Hematopoietic multipotent progenitor cell treated with erythropoietin and hydrocortisone succinate and interleukin-3 and kit ligand, for 15 days (in vitro differentiated cells): ENCODE results near the gene RPS6KL1.

Experiments
- DNase-seq: peaks from one replicate; pipeline ENCODE4 v3.0.0-alpha.2; 2015; ENCODE audit warnings: low spot score

Gene RPS6KL1

GRCh38 chr14:74886001-74886400 is 37.1 kb downstream of the RPS6KL1 start:
- DNase-seq, result no peak

- DNase-seq, result peak; percentile 70
Observed at GRCh38 chr14:74882103-74882920, 40.7 kb downstream of the RPS6KL1 start.

GRCh38 chr14:74881431-74882102 is 41.5 kb downstream of the RPS6KL1 start, which contains the start of gene DLST:
TSS of gene DLST (plus strand) at chr14:74881916. CDS start at chr14:74881954, 38 bp downstream.
- DNase-seq, result peak; percentile 88

GRCh38 chr14:74879427-74880182 is 43.5 kb downstream of the RPS6KL1 start:
- DNase-seq, result no peak

GRCh38 chr14:74875941-74876913 is 46.8 kb downstream of the RPS6KL1 start, which contains the start of gene PROX2:
TSS of gene PROX2 (minus strand) at chr14:74876145. CDS start at chr14:74863834, 12,311 bp downstream.
- DNase-seq, result no peak

GRCh38 chr14:74875204-74875603 is 47.9 kb downstream of the RPS6KL1 start:
- no peak for DNase-seq

GRCh38 chr14:74871819-74872218 is 51.2 kb downstream of the RPS6KL1 start:
- no peak for DNase-seq

GRCh38 chr14:74868739-74869138 is 54.3 kb downstream of the RPS6KL1 start:
- no peak for DNase-seq

- no peak for DNase-seq
Observed at GRCh38 chr14:74867673-74868072, 55.4 kb downstream of the RPS6KL1 start.

GRCh38 chr14:74866708-74867389 is 56.2 kb downstream of the RPS6KL1 start:
- no peak for DNase-seq

GRCh38 chr14:74865156-74865555 is 57.9 kb downstream of the RPS6KL1 start:
- no peak for DNase-seq

- no peak for DNase-seq
Observed at GRCh38 chr14:74864198-74864597, 58.9 kb downstream of the RPS6KL1 start.

GRCh38 chr14:74863274-74863673 is 59.8 kb downstream of the RPS6KL1 start:
- no peak for DNase-seq

GRCh38 chr14:74861734-74862090 is 61.3 kb downstream of the RPS6KL1 start:
- DNase-seq, result no peak

- peak; percentile 89 for DNase-seq
Observed at GRCh38 chr14:74860899-74861733, 61.9 kb downstream of the RPS6KL1 start.

GRCh38 chr14:74859757-74860552 is 63.1 kb downstream of the RPS6KL1 start:
- DNase-seq, result no peak

GRCh38 chr14:74858022-74858421 is 65.0 kb downstream of the RPS6KL1 start:
- no peak for DNase-seq

GRCh38 chr14:74856366-74856765 is 66.7 kb downstream of the RPS6KL1 start:
- DNase-seq, result no peak

- no peak for DNase-seq
Observed at GRCh38 chr14:74855945-74856344, 67.1 kb downstream of the RPS6KL1 start.
